ENCODE data around the gene DRICH1. TPM values are rescaled to one million over a fixed set of nuclear protein-coding genes. Genes with fewer than 3 reads are reported as not detected.
"Not testable (repeated sequence)": the region's sequence is repeated elsewhere in the genome, so short reads cannot be mapped to it uniquely, and the experiment has no call there.

Gene DRICH1
- total RNA-seq, 4 donors from 2014 or later, result 0.56 to 1.3 (median 0.72) TPM; not detected in 1

DNA sequence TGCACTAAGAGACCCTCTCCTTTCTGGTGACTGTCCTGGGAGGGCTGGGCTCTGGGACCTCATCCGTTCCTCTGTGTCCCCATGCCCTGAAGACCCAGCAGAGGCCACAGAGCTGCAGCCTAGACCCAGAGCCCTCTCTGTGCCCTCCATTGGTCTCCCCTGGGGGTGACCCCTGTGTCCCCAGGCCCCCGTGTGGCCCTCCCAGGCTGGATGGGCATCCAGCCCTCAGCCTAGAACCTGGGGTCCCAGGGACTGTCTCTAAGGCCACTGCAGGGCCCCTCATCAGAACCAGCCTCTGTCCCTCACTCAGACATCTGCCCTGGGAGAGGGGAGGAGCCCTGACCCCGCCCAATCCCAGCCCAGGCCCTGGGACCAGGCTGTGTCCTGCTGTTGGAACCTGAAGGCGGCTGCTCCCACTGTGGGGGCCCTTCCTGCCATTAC lies 57.7 kb downstream of the DRICH1 start:
- ATAC-seq (ENCODE audit: low FRiP score) (no peak), DNase-seq (ENCODE audit: low spot score) (no peak)
- TF ChIP-seq, protein P1, sequence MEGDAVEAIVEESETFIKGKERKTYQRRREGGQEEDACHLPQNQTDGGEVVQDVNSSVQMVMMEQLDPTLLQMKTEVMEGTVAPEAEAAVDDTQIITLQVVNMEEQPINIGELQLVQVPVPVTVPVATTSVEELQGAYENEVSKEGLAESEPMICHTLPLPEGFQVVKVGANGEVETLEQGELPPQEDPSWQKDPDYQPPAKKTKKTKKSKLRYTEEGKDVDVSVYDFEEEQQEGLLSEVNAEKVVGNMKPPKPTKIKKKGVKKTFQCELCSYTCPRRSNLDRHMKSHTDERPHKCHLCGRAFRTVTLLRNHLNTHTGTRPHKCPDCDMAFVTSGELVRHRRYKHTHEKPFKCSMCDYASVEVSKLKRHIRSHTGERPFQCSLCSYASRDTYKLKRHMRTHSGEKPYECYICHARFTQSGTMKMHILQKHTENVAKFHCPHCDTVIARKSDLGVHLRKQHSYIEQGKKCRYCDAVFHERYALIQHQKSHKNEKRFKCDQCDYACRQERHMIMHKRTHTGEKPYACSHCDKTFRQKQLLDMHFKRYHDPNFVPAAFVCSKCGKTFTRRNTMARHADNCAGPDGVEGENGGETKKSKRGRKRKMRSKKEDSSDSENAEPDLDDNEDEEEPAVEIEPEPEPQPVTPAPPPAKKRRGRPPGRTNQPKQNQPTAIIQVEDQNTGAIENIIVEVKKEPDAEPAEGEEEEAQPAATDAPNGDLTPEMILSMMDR (IDR thresholded peaks at IDR 0.05), result no peak

DNA sequence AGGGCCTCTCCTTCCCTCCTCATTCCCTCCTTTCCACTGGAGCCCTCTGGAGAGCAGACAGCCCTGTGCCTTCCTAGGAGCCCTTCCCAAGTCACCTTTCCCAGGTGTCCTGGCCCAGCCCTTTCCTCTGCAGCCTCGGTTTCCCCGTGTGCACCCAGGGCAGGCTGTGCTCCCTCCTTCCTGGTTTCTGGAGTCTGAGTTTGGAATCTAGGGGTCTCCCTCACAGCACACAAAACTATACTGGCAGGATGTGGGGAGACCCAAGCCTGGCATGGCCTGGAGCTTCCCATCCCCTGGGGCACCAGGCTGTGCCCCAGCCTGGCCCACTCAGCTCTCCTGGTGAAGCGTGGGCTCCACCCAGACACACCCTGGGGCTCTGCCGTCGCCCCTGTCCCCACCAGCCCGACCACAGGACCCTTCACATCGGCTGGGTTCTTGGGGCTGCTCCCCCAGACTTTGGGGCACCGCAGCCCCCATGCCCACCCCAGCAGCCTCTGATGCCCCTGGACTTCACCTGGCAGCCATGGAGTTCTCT lies 58.4 kb downstream of the DRICH1 start:
- not testable (repeated sequence) for ATAC-seq (ENCODE audit: low FRiP score); DNase-seq (ENCODE audit: low spot score)

GRCh38 chr22:23573106-23573505 lies 59.0 kb downstream of the DRICH1 start:
- not testable (repeated sequence) for ATAC-seq (ENCODE audit: low FRiP score); DNase-seq (ENCODE audit: low spot score)

DNA sequence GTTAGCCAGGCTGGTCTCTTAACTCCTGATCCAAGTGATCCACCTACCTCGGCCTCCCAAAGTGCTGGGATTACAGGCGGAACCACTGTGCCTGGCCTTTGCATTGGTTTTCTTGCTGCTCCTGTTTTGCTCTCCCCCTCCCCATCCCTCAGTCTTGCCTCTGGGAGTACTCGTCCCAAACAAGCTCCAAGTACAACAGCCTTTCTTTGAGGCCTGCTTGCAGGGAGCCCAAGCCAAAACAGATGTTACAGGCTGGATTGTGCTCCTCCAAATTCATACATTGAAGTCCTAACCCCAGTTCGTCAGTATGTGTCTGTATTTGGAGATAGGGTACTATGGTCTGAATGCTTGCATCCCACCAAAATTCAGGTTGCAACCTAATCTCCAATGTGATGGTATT lies 60.6 kb downstream of the DRICH1 start:
- TF ChIP-seq, protein P1 (IDR thresholded peaks at IDR 0.05), result no peak
- DNase-seq (ENCODE audit: low spot score), result no peak
- no peak for ATAC-seq (ENCODE audit: low FRiP score)

GRCh38 chr22:23570681-23571080 lies 61.4 kb downstream of the DRICH1 start:
- TF ChIP-seq, protein P1 (IDR thresholded peaks at IDR 0.05), result no peak
- no peak for ATAC-seq (ENCODE audit: low FRiP score)
- no peak for DNase-seq (ENCODE audit: low spot score)

DNA sequence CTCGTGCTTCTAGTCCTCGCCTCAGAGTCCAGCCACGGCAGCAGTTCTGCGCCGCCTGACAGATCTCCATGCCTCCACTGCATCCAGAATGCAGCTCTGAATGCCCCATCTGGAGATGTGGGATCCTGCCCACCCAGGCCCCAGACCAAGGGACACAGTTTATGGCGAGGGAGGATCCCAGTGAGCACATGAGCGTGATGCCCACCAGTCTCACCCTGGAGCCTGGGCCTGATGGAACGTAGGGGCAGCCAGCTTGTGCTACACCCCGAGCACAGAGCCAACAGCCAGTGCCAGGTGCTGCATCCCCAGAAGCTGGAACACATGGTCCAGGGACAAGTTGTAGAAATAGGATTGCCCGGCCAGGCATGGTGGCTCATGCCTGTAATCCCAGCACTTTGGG lies 62.4 kb downstream of the DRICH1 start:
- TF ChIP-seq, protein P1 (IDR thresholded peaks at IDR 0.05), result no peak
- DNase-seq (ENCODE audit: low spot score) (no peak), ATAC-seq (ENCODE audit: low FRiP score) (no peak)

DNA sequence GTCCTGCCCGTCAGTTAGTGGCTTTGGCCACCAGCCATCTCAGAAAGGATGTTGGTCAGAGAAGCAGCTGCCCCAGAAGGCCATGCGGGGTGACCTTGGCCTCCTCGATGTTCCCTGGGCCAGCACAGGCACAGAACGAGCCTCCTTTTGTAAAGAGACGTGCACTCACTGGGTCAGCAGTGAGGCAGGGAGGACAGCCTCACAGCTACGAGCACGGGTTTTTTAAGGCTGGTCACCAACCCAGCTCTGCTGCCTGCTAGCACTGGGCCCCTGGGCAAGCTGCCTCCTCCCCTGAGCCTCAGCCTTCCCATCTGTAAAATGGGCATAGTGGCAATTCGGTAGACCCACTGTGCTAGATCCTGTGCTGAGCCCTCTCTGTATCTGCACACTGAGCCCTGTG lies 62.8 kb downstream of the DRICH1 start:
- ATAC-seq (ENCODE audit: low FRiP score) (no peak), DNase-seq (ENCODE audit: low spot score) (no peak)
- TF ChIP-seq, protein P1 (IDR thresholded peaks at IDR 0.05), result no peak

GRCh38 chr22:23566705-23567475 lies 65.2 kb downstream of the DRICH1 start:
- TF ChIP-seq, protein P1 (IDR thresholded peaks at IDR 0.05), result no peak
- ATAC-seq (ENCODE audit: low FRiP score) (no peak), DNase-seq (ENCODE audit: low spot score) (no peak)

Data from omental fat pad (tissue), 4 donors.